Trophoblast cell (in vitro differentiated cells and primary cell): ENCODE results near the gene TSR3.

ENCODE experiments used
- DNase-seq, 2 donors: peaks; one replicate each; pipeline ENCODE4 v3.0.0-alpha.2; 2016
- H2AFZ ChIP-seq: 2 replicates; pipeline ENCODE4 v1.6.1; 2013; ENCODE audit warnings: low read length, moderate library complexity, mild to moderate bottlenecking; ENCODE audit not compliant: insufficient read depth, poor library complexity
- H2AK5ac ChIP-seq: 2 replicates; pipeline ENCODE4 v1.6.1; 2013; ENCODE audit warnings: mild to moderate bottlenecking, low read length
- H2BK120ac ChIP-seq: 2 replicates; pipeline ENCODE4 v1.6.1; 2013; ENCODE audit warnings: low read length, mild to moderate bottlenecking, moderate library complexity; ENCODE audit not compliant: insufficient read depth, poor library complexity
- H2BK12ac ChIP-seq: 2 replicates; pipeline ENCODE4 v1.6.1; 2013; ENCODE audit warnings: mild to moderate bottlenecking, low read length, moderate library complexity
- H2BK5ac ChIP-seq: 2 replicates; pipeline ENCODE4 v1.6.1; 2013; ENCODE audit warnings: low read length, low read depth, moderate library complexity, mild to moderate bottlenecking; ENCODE audit not compliant: poor library complexity
- H3K14ac ChIP-seq: 2 replicates; pipeline ENCODE4 v1.6.1; 2013; ENCODE audit warnings: mild to moderate bottlenecking, low read length
- H3K18ac ChIP-seq: 2 replicates; pipeline ENCODE4 v1.6.1; 2013; ENCODE audit warnings: mild to moderate bottlenecking, low read length
- H3K23ac ChIP-seq: 2 replicates; pipeline ENCODE4 v1.6.1; 2013; ENCODE audit warnings: low read length
- H3K27ac ChIP-seq: 2 replicates; pipeline ENCODE4 v1.5.1; 2013; ENCODE audit warnings: low read depth, mild to moderate bottlenecking, inconsistent platforms, low read length, moderate library complexity
- H3K27me3 ChIP-seq: 2 replicates; pipeline ENCODE4 v1.6.1; 2013; ENCODE audit warnings: inconsistent platforms, mild to moderate bottlenecking, low read length, moderate library complexity; ENCODE audit not compliant: insufficient read depth
- H3K36me3 ChIP-seq, 2 experiments: 1 replicate in 1 of 2; 2 replicates in 1 of 2; pipeline ENCODE4 v1.6.1; 2013; ENCODE audit warnings: low read length in 2 of 2, mild to moderate bottlenecking in 2 of 2, moderate library complexity in 1 of 2; ENCODE audit not compliant: insufficient read depth in 2 of 2, control insufficient read depth in 1 of 2
- H3K4ac ChIP-seq: 2 replicates; pipeline ENCODE4 v1.6.1; 2013; ENCODE audit warnings: low read depth, mild to moderate bottlenecking, low read length, moderate library complexity
- H3K4me1 ChIP-seq, 2 experiments: 1 replicate in 1 of 2; 2 replicates in 1 of 2; pipeline ENCODE4 v1.6.1; 2013; ENCODE audit warnings: low read length in 2 of 2, mild to moderate bottlenecking in 2 of 2, moderate library complexity in 1 of 2; ENCODE audit not compliant: insufficient read depth in 2 of 2, control insufficient read depth in 1 of 2
- H3K4me2 ChIP-seq: 2 replicates; pipeline ENCODE4 v1.6.1; 2013; ENCODE audit warnings: inconsistent platforms, mild to moderate bottlenecking, low read length, moderate library complexity
- H3K4me3 ChIP-seq: 2 replicates; pipeline ENCODE4 v1.5.1; 2013; ENCODE audit warnings: mild to moderate bottlenecking, low read depth, low read length, inconsistent platforms
- H3K79me1 ChIP-seq: one replicate; pipeline ENCODE4 v1.6.1; 2013; ENCODE audit warnings: low read length
- H3K79me2 ChIP-seq: 2 replicates; pipeline ENCODE4 v1.6.1; 2013; ENCODE audit warnings: low read length, mild to moderate bottlenecking; ENCODE audit not compliant: control insufficient read depth, insufficient read depth, poor library complexity
- H3K9ac ChIP-seq: 2 replicates; pipeline ENCODE4 v1.6.1; 2013; ENCODE audit warnings: mild to moderate bottlenecking, low read length
- H3K9me3 ChIP-seq: 2 replicates; pipeline ENCODE4 v1.6.1; 2013; ENCODE audit warnings: low read depth, mild to moderate bottlenecking, control low read depth, inconsistent platforms, low read length; ENCODE audit not compliant: insufficient read depth
- H4K12ac ChIP-seq: 2 replicates; pipeline ENCODE4 v1.6.1; 2013; ENCODE audit warnings: low read depth, mild to moderate bottlenecking, low read length, moderate library complexity
- H4K8ac ChIP-seq: 2 replicates; pipeline ENCODE4 v1.6.1; 2013; ENCODE audit warnings: low read depth, mild to moderate bottlenecking, low read length, moderate library complexity
- H4K91ac ChIP-seq: one replicate; pipeline ENCODE4 v1.6.1; 2013; ENCODE audit warnings: low read depth, mild to moderate bottlenecking, low read length, moderate library complexity
- WGBS: extraction: QIAGEN DNeasy Blood & Tissue Kit; methylation state at CpG from one replicate; pipeline ENCODE4 v1.1.7; 2013; ENCODE audit warnings: missing lambda C conversion rate; ENCODE audit not compliant: insufficient read length, insufficient coverage; ENCODE audit errors: extremely low coverage; 5-methylcytosine and 5-hydroxymethylcytosine counted together

The TSR3 gene

GRCh38 chr16:1375741-1376410 is 24.2 kb upstream of the TSR3 start:
- H3K4ac ChIP-seq: no peak overlapping the region
- no peak overlapping the region for H3K9ac ChIP-seq
- H2AFZ ChIP-seq: no peak overlapping the region
- DNase-seq: no peak
- no peaks in the 10 kb centered on the region for H3K27me3 ChIP-seq
- H2BK120ac ChIP-seq: no peak overlapping the region
- H3K4me3 ChIP-seq: no peak overlapping the region
- no peak overlapping the region for H2AK5ac ChIP-seq
- H4K91ac ChIP-seq: no peak overlapping the region
- peaks cover 17% of the 10 kb centered on the region for H3K79me2 ChIP-seq
- peaks cover 23 to 27% of the 10 kb centered on the region in 2 experiments for H3K36me3 ChIP-seq
- no peak overlapping the region for H2BK5ac ChIP-seq
- H3K18ac ChIP-seq: no peak overlapping the region
- H3K79me1 ChIP-seq: peaks cover 10% of the 10 kb centered on the region
- H3K14ac ChIP-seq: no peak overlapping the region
- no peak overlapping the region for H3K4me2 ChIP-seq
- no peak overlapping the region for H4K12ac ChIP-seq
- no peak overlapping the region for H3K23ac ChIP-seq
- no CpG with 5 or more reads among the region's 19 CpGs for WGBS
- no peak overlapping the region for H2BK12ac ChIP-seq
- no peak overlapping the region for H4K8ac ChIP-seq
- peaks cover 4% of the 10 kb centered on the region for H3K9me3 ChIP-seq
- H3K27ac ChIP-seq: no peak overlapping the region
- H3K4me1 ChIP-seq: peaks cover 9 to 15% of the 10 kb centered on the region in 2 experiments

DNA sequence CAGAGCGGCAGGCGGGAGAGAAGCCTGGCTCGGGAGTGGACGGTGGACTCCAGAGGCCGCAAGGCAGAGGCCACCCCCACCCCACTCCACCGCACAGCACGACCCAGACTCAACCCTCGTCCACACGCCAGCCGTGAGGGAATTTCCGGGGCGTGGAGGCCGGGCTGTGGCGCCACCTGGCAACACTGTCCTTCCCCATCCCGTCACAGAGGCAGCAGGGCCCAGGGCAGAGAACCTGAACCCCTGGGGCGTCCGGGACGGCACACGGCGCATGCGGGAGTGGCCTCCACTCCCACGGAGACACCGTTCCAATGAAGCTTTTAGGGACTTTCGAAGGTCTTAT is 23.6 kb upstream of the TSR3 start:
- Histone ChIP-seq H2AK5ac (no peak overlapping the region), H4K12ac (no peak overlapping the region)
- WGBS: no CpG with 5 or more reads among the region's 24 CpGs

GRCh38 chr16:1374418-1375297 is 23.0 kb upstream of the TSR3 start:
- no peak overlapping the region for H3K23ac ChIP-seq
- no peak overlapping the region for H2BK5ac ChIP-seq
- H4K91ac ChIP-seq: no peak overlapping the region
- H3K4ac ChIP-seq: no peak overlapping the region
- peaks cover 17% of the 10 kb centered on the region for H3K79me2 ChIP-seq
- WGBS: no CpG with 5 or more reads among the region's 46 CpGs
- H3K14ac ChIP-seq: no peak overlapping the region
- no peak overlapping the region for H2BK12ac ChIP-seq
- peaks cover 32 to 36% of the 10 kb centered on the region in 2 experiments for H3K36me3 ChIP-seq
- no peak overlapping the region for H2AFZ ChIP-seq
- H3K79me1 ChIP-seq: peaks cover 10% of the 10 kb centered on the region
- no peak overlapping the region for H2AK5ac ChIP-seq
- peaks cover 4% of the 10 kb centered on the region for H3K9me3 ChIP-seq
- peaks cover 9 to 12% of the 10 kb centered on the region in 2 experiments for H3K4me1 ChIP-seq
- no peak overlapping the region for H4K8ac ChIP-seq
- no peak overlapping the region for H3K27ac ChIP-seq
- DNase-seq: no peak
- no peak overlapping the region for H3K4me2 ChIP-seq
- no peak overlapping the region for H2BK120ac ChIP-seq
- no peak overlapping the region for H3K18ac ChIP-seq
- H3K27me3 ChIP-seq: no peaks in the 10 kb centered on the region
- H3K9ac ChIP-seq: no peak overlapping the region
- H3K4me3 ChIP-seq: no peak overlapping the region
- H4K12ac ChIP-seq: no peak overlapping the region

More for the DNA sequence above, 23.6 kb upstream of the TSR3 start:
- Histone ChIP-seq H3K9ac (no peak overlapping the region), H4K8ac (no peak overlapping the region), H3K18ac (no peak overlapping the region), H2AFZ (no peak overlapping the region), H3K4ac (no peak overlapping the region), H3K14ac (no peak overlapping the region), H4K91ac (no peak overlapping the region), H3K36me3 (peaks cover 26 to 30% of the 10 kb centered on the region in 2 experiments), H3K4me2 (no peak overlapping the region), H2BK5ac (no peak overlapping the region), H2BK120ac (no peak overlapping the region), H3K23ac (no peak overlapping the region), H3K27ac (no peak overlapping the region), H3K4me1 (peaks cover 9 to 15% of the 10 kb centered on the region in 2 experiments), H2BK12ac (no peak overlapping the region), H3K79me2 (peaks cover 17% of the 10 kb centered on the region), H3K27me3 (no peaks in the 10 kb centered on the region), H3K9me3 (peaks cover 4% of the 10 kb centered on the region), H3K79me1 (peaks cover 10% of the 10 kb centered on the region), H3K4me3 (no peak overlapping the region)
- DNase-seq: no peak

DNA sequence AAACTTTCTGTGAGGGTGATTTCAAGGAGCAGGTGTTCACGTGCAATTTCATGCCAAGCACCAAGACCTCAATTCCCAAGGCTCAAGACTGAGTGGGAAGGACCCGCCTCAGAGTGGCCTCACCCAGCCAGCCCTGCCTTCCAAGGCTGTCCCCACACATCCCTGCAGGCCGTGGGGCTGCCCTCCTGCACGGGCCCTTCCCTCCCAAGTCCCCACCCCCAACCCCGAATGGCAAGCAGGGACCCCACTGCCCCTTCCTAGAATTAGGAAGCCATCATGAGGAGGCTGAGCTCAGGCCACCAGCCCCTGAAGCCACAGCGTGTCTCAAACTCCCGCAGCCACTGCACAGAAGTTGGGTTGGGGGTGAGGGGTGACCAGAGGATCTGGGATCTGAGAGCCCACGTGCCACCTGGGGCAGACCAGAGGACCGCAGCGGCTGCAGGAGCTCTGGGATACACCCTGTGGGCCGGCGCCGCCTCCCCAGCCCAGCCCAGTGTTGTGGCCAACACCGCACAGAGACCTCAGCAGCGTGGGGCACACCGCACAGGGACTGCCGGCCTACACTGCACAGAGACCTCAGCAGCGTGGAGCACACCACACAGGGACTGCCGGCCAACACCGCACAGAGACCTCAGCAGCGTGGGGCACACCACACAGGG is 20.7 kb upstream of the TSR3 start:
- Histone ChIP-seq H3K79me1 (no peaks in the 10 kb centered on the region), H2BK5ac (no peak overlapping the region), H3K79me2 (peaks cover 2% of the 10 kb centered on the region), H2BK12ac (no peak overlapping the region), H2AFZ (no peak overlapping the region), H3K4ac (no peak overlapping the region), H4K12ac (no peak overlapping the region), H3K36me3 (peaks cover 39 to 43% of the 10 kb centered on the region in 2 experiments), H3K4me1 (peaks cover 0 to under 1% of the 10 kb centered on the region in 2 experiments), H3K14ac (no peak overlapping the region), H3K9me3 (peaks cover 4% of the 10 kb centered on the region), H3K4me3 (no peak overlapping the region), H4K91ac (no peak overlapping the region), H4K8ac (no peak overlapping the region), H3K27me3 (no peaks in the 10 kb centered on the region), H3K23ac (no peak overlapping the region), H3K4me2 (no peak overlapping the region), H2BK120ac (no peak overlapping the region), H3K9ac (no peak overlapping the region), H3K18ac (no peak overlapping the region), H3K27ac (no peak overlapping the region), H2AK5ac (no peak overlapping the region)
- no peak for DNase-seq
- WGBS: no CpG with 5 or more reads among the region's 21 CpGs
